Fibroblast of lung (primary cell): ENCODE measurements around the gene VANGL1. TPM values are rescaled to one million over a fixed set of nuclear protein-coding genes. Genes with fewer than 3 reads are reported as not detected.

Source experiments
- DNase-seq, 2 donors: peaks; one replicate each; pipeline versions ENCODE4 v3.0.0 to v3.0.0-alpha.2; 2010; ENCODE audit warnings: low read depth in 2 of 2
- H2AFZ ChIP-seq: 2 replicates; pipeline ENCODE4 v1.5.1; 2012; ENCODE audit warnings: low read length, control low read depth, inconsistent platforms
- H3K27ac ChIP-seq: 2 replicates; pipeline ENCODE4 v1.5.1; 2011; ENCODE audit warnings: low read length, control low read depth; ENCODE audit not compliant: insufficient read depth
- H3K27me3 ChIP-seq: 2 replicates; pipeline ENCODE4 v1.5.1; 2011; ENCODE audit warnings: mild to moderate bottlenecking, low read length; ENCODE audit not compliant: control insufficient read depth, insufficient read depth
- H3K36me3 ChIP-seq: 2 replicates; pipeline ENCODE4 v1.5.1; 2011; ENCODE audit warnings: low read length; ENCODE audit not compliant: control insufficient read depth, insufficient read depth
- H3K4me1 ChIP-seq: 2 replicates; pipeline ENCODE4 v1.5.1; 2011; ENCODE audit warnings: low read length; ENCODE audit not compliant: control insufficient read depth, insufficient read depth; ENCODE audit errors: extremely low read depth
- H3K4me2 ChIP-seq: 2 replicates; pipeline ENCODE4 v1.5.1; 2011; ENCODE audit warnings: low read length, control low read depth; ENCODE audit not compliant: insufficient read depth; ENCODE audit errors: extremely low read depth
- H3K4me3 ChIP-seq, 4 experiments: fragments of 200-600 bp in 1 of 4; sonication (generic) in 1 of 4; replicated peaks in 1 of 4; 2 replicates each; pipeline ENCODE4 v1.5.1; 2011 to 2016; ENCODE audit warnings: low read length in 4 of 4, low read depth in 3 of 4, mild to moderate bottlenecking in 3 of 4, control low read depth in 2 of 4, inconsistent platforms in 1 of 4, mixed read lengths in 1 of 4; ENCODE audit not compliant: insufficient read depth in 1 of 4; ENCODE audit errors: control extremely low read depth in 1 of 4
- H3K79me2 ChIP-seq: 2 replicates; pipeline ENCODE4 v1.5.1; 2012; ENCODE audit warnings: mild to moderate bottlenecking, low read length, inconsistent platforms; ENCODE audit not compliant: control insufficient read depth, insufficient read depth
- H3K9ac ChIP-seq: 2 replicates; pipeline ENCODE4 v1.5.1; 2011; ENCODE audit warnings: mild to moderate bottlenecking, low read length, control low read depth; ENCODE audit not compliant: insufficient read depth
- H3K9me3 ChIP-seq: 2 replicates; pipeline ENCODE4 v1.5.1; 2012; ENCODE audit warnings: low read depth, low read length; ENCODE audit not compliant: control insufficient read depth, insufficient read depth
- H4K20me1 ChIP-seq: 2 replicates; pipeline ENCODE4 v1.5.1; 2011; ENCODE audit warnings: low read length; ENCODE audit not compliant: control insufficient read depth, insufficient read depth; ENCODE audit errors: extremely low read depth
- EZH2 ChIP-seq: IDR thresholded peaks from 2 replicates; pipeline ENCODE4 v1.5.1; 2012; ENCODE audit warnings: low read length, control low read depth, mild to moderate bottlenecking; ENCODE audit errors: missing control alignments
- polyA plus RNA-seq, 2 donors: library from polyadenylated mRNA; depleted of rRNA in 1 of 2; stranded (reverse) in 1 of 2; unstranded in 1 of 2; fragments of >200 nt; gene quantifications; 2 replicates each; pipeline ENCODE4 v1.2.1, GENCODE V29; 2011 to 2012; ENCODE audit warnings: missing spikeins in 1 of 2
- total RNA-seq: library from RNA; depleted of rRNA; stranded (reverse); fragments of >200 nt; gene quantifications from 2 replicates; pipeline ENCODE4 v1.2.1, GENCODE V29; 2014
- TF ChIP-seq, protein P1 (sequence below), 2 donors: IDR thresholded peaks in 1 of 2; conservative IDR thresholded peaks in 1 of 2; 1 replicate in 1 of 2; 2 replicates in 1 of 2; pipeline ENCODE4 v1.5.1; 2011 to 2012; ENCODE audit warnings: low read length in 2 of 2, control low read depth in 1 of 2, inconsistent platforms in 1 of 2, low read depth in 1 of 2, mild to moderate bottlenecking in 1 of 2

Gene VANGL1
- total and polyA plus RNA-seq, 2 donors (not counting 1 experiment from before 2014, with no cell fraction given), result 8.1 to 10.7 TPM

DNA sequence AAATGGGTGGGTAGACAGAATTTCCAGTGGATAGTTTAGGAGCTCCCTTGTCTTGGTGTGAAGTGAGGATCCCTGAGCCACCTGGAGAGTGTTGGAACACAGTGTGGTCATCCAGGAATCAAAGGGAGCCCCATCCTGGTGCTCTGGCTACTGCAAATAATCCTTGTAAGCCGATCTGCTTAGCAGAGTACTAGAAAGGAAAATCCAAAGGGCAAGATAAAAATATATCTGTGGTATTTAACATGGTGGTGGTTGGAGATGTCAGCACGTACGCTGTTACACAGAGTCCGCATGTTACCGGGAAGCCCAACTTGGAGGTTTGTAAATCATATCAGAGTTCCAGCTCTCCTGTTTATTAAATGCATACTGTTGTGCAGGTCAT, 39.0 kb downstream of the VANGL1 start:
- DNase-seq, result no peak
- Histone ChIP-seq H3K9ac (no peak overlapping the region), H2AFZ (no peak overlapping the region), H3K79me2 (no peaks in the 10 kb centered on the region), H3K9me3 (no peaks in the 10 kb centered on the region), H3K36me3 (peaks cover 2% of the 10 kb centered on the region), H3K27me3 (no peaks in the 10 kb centered on the region), H4K20me1 (no peaks in the 10 kb centered on the region), H3K4me3 (no peak overlapping the region), H3K4me1 (peaks cover 3% of the 10 kb centered on the region), H3K27ac (no peak overlapping the region), H3K4me2 (no peak overlapping the region)
- TF ChIP-seq, protein P1, sequence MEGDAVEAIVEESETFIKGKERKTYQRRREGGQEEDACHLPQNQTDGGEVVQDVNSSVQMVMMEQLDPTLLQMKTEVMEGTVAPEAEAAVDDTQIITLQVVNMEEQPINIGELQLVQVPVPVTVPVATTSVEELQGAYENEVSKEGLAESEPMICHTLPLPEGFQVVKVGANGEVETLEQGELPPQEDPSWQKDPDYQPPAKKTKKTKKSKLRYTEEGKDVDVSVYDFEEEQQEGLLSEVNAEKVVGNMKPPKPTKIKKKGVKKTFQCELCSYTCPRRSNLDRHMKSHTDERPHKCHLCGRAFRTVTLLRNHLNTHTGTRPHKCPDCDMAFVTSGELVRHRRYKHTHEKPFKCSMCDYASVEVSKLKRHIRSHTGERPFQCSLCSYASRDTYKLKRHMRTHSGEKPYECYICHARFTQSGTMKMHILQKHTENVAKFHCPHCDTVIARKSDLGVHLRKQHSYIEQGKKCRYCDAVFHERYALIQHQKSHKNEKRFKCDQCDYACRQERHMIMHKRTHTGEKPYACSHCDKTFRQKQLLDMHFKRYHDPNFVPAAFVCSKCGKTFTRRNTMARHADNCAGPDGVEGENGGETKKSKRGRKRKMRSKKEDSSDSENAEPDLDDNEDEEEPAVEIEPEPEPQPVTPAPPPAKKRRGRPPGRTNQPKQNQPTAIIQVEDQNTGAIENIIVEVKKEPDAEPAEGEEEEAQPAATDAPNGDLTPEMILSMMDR (conservative IDR thresholded peaks at IDR 0.05 in 1 of 2, IDR thresholded peaks at IDR 0.05 in 1 of 2; ENCODE audit: low read depth in 1 of 2, low read length in 2 of 2), result no peak
- TF ChIP-seq EZH2, result no peak

DNA sequence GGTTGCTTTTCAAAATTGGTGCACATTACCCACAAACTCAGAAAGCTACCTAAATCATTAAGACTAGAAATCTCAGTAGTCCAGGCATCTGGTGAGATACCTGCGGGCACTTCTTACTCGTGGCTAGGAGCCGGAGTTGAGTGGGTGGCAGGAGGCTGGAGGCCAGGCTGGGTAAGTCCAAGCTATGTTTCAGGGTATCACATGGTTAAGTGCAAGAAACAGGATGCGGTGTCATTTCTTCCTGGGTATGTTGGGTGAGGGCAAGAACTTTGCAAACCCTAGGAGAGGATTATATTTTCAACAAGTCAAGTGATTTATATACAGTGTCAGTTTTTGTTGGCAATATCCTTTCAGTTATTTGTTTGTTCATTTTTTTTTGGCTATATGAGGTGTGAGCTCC, 41.0 kb downstream of the VANGL1 start:
- H3K9ac ChIP-seq, result no peak overlapping the region
- no peaks in the 10 kb centered on the region for H4K20me1 ChIP-seq
- no peak overlapping the region for H3K4me2 ChIP-seq
- peaks cover 3% of the 10 kb centered on the region for H3K4me1 ChIP-seq
- no peak for TF ChIP-seq EZH2
- TF ChIP-seq, protein P1 (conservative IDR thresholded peaks at IDR 0.05 in 1 of 2, IDR thresholded peaks at IDR 0.05 in 1 of 2; ENCODE audit: low read depth in 1 of 2, low read length in 2 of 2), result no peak
- no peaks in the 10 kb centered on the region for H3K79me2 ChIP-seq
- H2AFZ ChIP-seq, result no peak overlapping the region
- no peak overlapping the region for H3K4me3 ChIP-seq
- H3K9me3 ChIP-seq, result no peaks in the 10 kb centered on the region
- H3K27me3 ChIP-seq, result no peaks in the 10 kb centered on the region
- DNase-seq, result no peak
- peaks cover 2% of the 10 kb centered on the region for H3K36me3 ChIP-seq
- H3K27ac ChIP-seq, result no peak overlapping the region

- Histone ChIP-seq H3K4me1 (no peaks in the 10 kb centered on the region), H3K27ac (no peak overlapping the region), H3K79me2 (no peaks in the 10 kb centered on the region), H4K20me1 (no peaks in the 10 kb centered on the region), H3K4me3 (no peak overlapping the region), H2AFZ (no peak overlapping the region), H3K9ac (no peak overlapping the region), H3K36me3 (peaks cover 2% of the 10 kb centered on the region), H3K9me3 (no peaks in the 10 kb centered on the region), H3K27me3 (no peaks in the 10 kb centered on the region), H3K4me2 (no peak overlapping the region)
- DNase-seq, result no peak
- no peak for TF ChIP-seq EZH2
- TF ChIP-seq, protein P1 (conservative IDR thresholded peaks at IDR 0.05 in 1 of 2, IDR thresholded peaks at IDR 0.05 in 1 of 2; ENCODE audit: low read depth in 1 of 2, low read length in 2 of 2), result no peak
Observed at GRCh38 chr1:115685029-115685705, 43.4 kb downstream of the VANGL1 start.
